Activated CD4-positive, alpha-beta memory T cell treated with anti-CD3 and anti-CD28 coated beads, Interleukin-2, amount 10 ng/mL, durations not matched to agents 7 days and 5 days (primary cell): ENCODE results near the gene LECT2. TPM values are rescaled to one million over a fixed set of nuclear protein-coding genes. Genes with fewer than 3 reads are reported as not detected.
A peak's percentile ranks its signal among the peaks of the same experiment; 100 is the strongest.

Experiments used
- CTCF ChIA-PET: fragments of 350-600 bp; sonication (Branson Sonifier 250); formaldehyde crosslinking; loops from one replicate; lab custom pipeline; 2021; ENCODE audit warnings: antibody characterized with exemption, inconsistent platforms; lab: Charles Lee
- POLR2A ChIA-PET: fragments of 350-600 bp; sonication (Branson Sonifier 250); formaldehyde crosslinking; loops from one replicate; lab custom pipeline; 2021; ENCODE audit warnings: antibody characterized with exemption; lab: Charles Lee
- DNase-seq: peaks from one replicate; pipeline ENCODE4 v3.0.0-alpha.2; 2020
- H3K27ac Mint-ChIP-seq: one replicate; pipeline ENCODE4 v1.8.0; 2021; ENCODE audit warnings: mild to moderate bottlenecking, mixed read lengths
- H3K27me3 Mint-ChIP-seq: one replicate; pipeline ENCODE4 v1.8.0; 2021; ENCODE audit warnings: mixed read lengths
- H3K36me3 Mint-ChIP-seq: one replicate; pipeline ENCODE4 v1.8.0; 2021; ENCODE audit warnings: low read depth, mixed read lengths
- H3K4me1 Mint-ChIP-seq: one replicate; pipeline ENCODE4 v1.8.0; 2021; ENCODE audit warnings: mixed read lengths
- H3K4me3 Mint-ChIP-seq: one replicate; pipeline ENCODE4 v1.8.0; 2021; ENCODE audit warnings: mild to moderate bottlenecking, mixed read lengths
- H3K9me3 Mint-ChIP-seq: one replicate; pipeline ENCODE4 v1.8.0; 2021; ENCODE audit warnings: mixed read lengths
- total RNA-seq, 2 experiments: library from RNA; stranded (reverse); gene quantifications; one replicate each; pipeline ENCODE4 v1.2.3, GENCODE V29; 2021

LECT2 gene
- total RNA-seq, 2 experiments from 2014 or later = not detected

- Mint-ChIP-seq H3K9me3 (no peaks in the 10 kb centered on the region), H3K4me3 (no peak overlapping the region), H3K27ac (no peak overlapping the region), H3K4me1 (no peaks in the 10 kb centered on the region), H3K36me3 (no peaks in the 10 kb centered on the region), H3K27me3 (peaks cover 7% of the 10 kb centered on the region)
- ChIA-PET POLR2A (no interaction called here), CTCF (no interaction called here)
- no peak for DNase-seq
Observed at GRCh38 chr5:135990528-135991255, 35.9 kb upstream of the LECT2 start.

- no peaks in the 10 kb centered on the region for H3K36me3 Mint-ChIP-seq
Observed at GRCh38 chr5:135989686-135990085, 34.9 kb upstream of the LECT2 start.

DNA sequence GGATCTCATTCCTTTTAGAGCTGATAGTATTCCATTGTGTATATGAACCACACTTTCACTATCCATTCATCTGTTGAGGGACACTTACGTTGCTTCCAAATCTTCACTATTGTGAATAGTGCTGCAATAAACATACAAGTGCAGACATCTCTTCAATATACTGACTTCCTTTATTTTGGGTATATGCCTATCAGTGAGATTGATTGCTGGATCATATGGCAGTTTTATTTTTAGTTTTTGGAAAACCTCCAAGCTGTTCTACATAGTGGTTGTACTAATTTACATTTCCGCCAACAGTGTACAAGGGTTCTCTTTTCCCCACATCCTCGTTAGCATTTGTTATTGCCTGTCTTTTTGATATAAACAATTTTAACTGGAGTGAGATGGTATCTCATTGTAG lies 33.8 kb upstream of the LECT2 start:
- peaks cover 4% of the 10 kb centered on the region for H3K27me3 Mint-ChIP-seq
- CTCF ChIA-PET = no interaction called here
- no peaks in the 10 kb centered on the region for H3K4me1 Mint-ChIP-seq
- no peak overlapping the region for H3K4me3 Mint-ChIP-seq
- H3K27ac Mint-ChIP-seq = no peak overlapping the region
- POLR2A ChIA-PET = no interaction called here
- no peaks in the 10 kb centered on the region for H3K36me3 Mint-ChIP-seq
- no peak for DNase-seq
- H3K9me3 Mint-ChIP-seq = no peaks in the 10 kb centered on the region

More at GRCh38 chr5:135989686-135990085, 34.9 kb upstream of the LECT2 start:
- Mint-ChIP-seq H3K9me3 (no peaks in the 10 kb centered on the region), H3K27me3 (peaks cover 4% of the 10 kb centered on the region), H3K4me3 (no peak overlapping the region), H3K27ac (no peak overlapping the region), H3K4me1 (no peaks in the 10 kb centered on the region)
- ChIA-PET CTCF (no interaction called here), POLR2A (no interaction called here)
- DNase-seq = no peak

DNA sequence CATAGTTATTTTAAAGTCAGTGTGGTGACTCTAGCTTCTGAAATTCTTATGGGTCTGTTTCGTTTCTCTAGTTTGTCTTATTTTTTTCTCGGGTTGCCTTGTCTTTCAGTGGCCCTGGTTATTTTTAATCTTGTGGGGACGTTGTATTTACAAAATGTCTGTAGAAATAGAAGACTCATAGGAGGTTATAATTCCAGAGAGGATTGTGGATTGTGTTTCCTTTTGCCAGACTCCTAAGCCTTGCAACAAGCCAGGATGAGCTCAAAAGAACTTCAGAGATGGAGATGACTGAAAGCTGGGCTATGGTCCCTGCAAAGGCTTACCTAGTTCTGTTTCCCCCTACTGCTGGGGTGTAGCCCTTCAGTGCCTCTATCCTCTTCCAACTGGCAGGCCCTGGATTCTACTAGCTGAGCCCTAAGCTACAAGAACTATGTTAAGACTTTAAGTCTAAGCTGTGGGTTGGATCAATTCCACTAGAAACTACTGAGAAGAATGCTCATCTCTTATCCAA lies 32.2 kb upstream of the LECT2 start:
- Mint-ChIP-seq H3K36me3 (no peaks in the 10 kb centered on the region), H3K4me1 (no peaks in the 10 kb centered on the region), H3K27me3 (peaks cover 4% of the 10 kb centered on the region), H3K4me3 (no peak overlapping the region), H3K9me3 (no peaks in the 10 kb centered on the region), H3K27ac (no peak overlapping the region)
- CTCF ChIA-PET = interaction anchor here (1.0 to 2.2 kb wide), 4 partner anchors 9 to 95 kb away, joined by 3 to 9 read pairs (median 4); no protein-coding TSS in a partner anchor
- POLR2A ChIA-PET = no interaction called here
- DNase-seq = no peak

DNA sequence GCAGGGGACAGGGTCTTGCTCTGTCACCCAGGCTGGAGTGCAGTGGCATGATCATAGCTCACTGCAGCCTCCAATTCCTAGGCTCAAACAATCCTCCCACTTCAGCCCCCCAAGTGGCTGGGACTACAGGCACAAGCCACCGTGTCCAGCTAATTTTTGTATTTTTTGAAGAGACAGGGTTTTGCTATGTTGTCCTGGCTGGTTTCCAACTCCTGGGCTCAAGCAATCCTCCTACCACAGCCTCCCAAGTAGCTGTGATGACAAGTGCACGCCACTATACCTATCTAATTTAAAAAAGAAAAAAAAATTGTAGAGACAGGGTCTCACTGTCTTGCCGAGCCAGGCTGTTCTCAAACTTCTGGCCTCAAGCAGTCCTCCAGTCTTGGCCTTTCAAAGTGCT lies 31.6 kb upstream of the LECT2 start:
- Mint-ChIP-seq H3K36me3 (no peaks in the 10 kb centered on the region), H3K4me3 (no peak overlapping the region), H3K27me3 (peaks cover 4% of the 10 kb centered on the region), H3K4me1 (no peaks in the 10 kb centered on the region), H3K27ac (no peak overlapping the region), H3K9me3 (no peaks in the 10 kb centered on the region)
- CTCF ChIA-PET = interaction anchor here (1.0 to 2.2 kb wide), 3 partner anchors 9 to 96 kb away, joined by 3 to 9 read pairs (median 3); no protein-coding TSS in a partner anchor
- POLR2A ChIA-PET = no interaction called here
- DNase-seq = no peak

GRCh38 chr5:135985951-135986350 lies 31.2 kb upstream of the LECT2 start:
- Mint-ChIP-seq H3K4me3 (no peak overlapping the region), H3K27ac (no peak overlapping the region), H3K36me3 (no peaks in the 10 kb centered on the region), H3K27me3 (peaks cover 4% of the 10 kb centered on the region), H3K4me1 (no peaks in the 10 kb centered on the region), H3K9me3 (no peaks in the 10 kb centered on the region)
- ChIA-PET POLR2A (no interaction called here), CTCF (interaction anchor here (1.0 to 2.2 kb wide), 2 partner anchors 8 to 96 kb away, joined by 3 to 9 read pairs; no protein-coding TSS in a partner anchor)
- no peak for DNase-seq

DNA sequence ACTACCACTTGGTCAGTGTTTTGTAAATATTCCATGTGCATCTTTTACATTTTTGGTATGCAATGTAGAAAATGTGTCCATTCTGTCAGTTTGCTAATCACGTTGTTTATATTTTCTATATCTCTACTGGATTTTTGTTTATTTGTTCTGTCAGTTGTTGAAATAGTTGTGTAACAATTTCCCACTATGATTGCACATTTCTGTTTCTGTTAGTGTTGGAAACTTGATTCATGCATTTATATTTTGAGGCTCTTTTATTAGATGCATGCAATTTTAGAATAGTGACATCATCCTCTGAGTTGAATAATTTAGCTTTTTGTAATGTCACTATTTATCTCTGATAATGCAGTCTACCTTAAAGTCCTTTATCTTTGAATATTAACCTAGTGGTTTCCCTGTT lies 25.8 kb upstream of the LECT2 start:
- Mint-ChIP-seq H3K4me1 (no peaks in the 10 kb centered on the region), H3K27ac (no peak overlapping the region), H3K4me3 (no peak overlapping the region), H3K36me3 (no peaks in the 10 kb centered on the region), H3K9me3 (no peaks in the 10 kb centered on the region), H3K27me3 (peaks cover 22% of the 10 kb centered on the region)
- DNase-seq = no peak
- ChIA-PET CTCF (no interaction called here), POLR2A (no interaction called here)

DNA sequence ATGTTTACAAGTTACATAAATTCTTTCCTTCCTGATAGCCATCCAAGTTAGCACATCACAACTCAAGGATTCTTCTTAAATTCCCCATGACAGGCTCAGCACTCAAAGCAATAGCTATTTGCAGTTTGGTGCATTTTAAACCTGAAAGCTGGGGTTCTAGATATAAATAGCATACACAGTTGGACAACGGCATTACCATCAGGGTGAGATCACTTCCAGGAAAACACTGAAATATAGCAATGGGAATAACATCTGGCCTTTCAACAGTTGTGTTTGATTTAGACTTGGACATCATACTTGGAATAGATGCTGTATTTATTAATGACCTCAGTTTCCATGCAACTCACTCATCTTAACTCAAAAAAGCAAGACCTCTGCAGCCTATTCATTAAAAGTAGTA lies 24.7 kb upstream of the LECT2 start:
- H3K4me1 Mint-ChIP-seq = no peaks in the 10 kb centered on the region
- no peak for DNase-seq
- H3K27me3 Mint-ChIP-seq = peaks cover 24% of the 10 kb centered on the region
- POLR2A ChIA-PET = no interaction called here
- H3K27ac Mint-ChIP-seq = no peak overlapping the region
- H3K4me3 Mint-ChIP-seq = no peak overlapping the region
- no peaks in the 10 kb centered on the region for H3K36me3 Mint-ChIP-seq
- CTCF ChIA-PET = no interaction called here
- no peaks in the 10 kb centered on the region for H3K9me3 Mint-ChIP-seq

- Mint-ChIP-seq H3K9me3 (no peaks in the 10 kb centered on the region), H3K4me1 (no peaks in the 10 kb centered on the region), H3K27ac (no peak overlapping the region), H3K36me3 (no peaks in the 10 kb centered on the region), H3K27me3 (peaks cover 25% of the 10 kb centered on the region), H3K4me3 (no peak overlapping the region)
- ChIA-PET POLR2A (no interaction called here), CTCF (interaction anchor here (2.1 kb wide), 1 partner anchor 8 kb away, joined by 9 read pairs; no protein-coding TSS in a partner anchor)
- DNase-seq = no peak
Observed at GRCh38 chr5:135978993-135979392, 24.2 kb upstream of the LECT2 start.

- Mint-ChIP-seq H3K4me1 (no peaks in the 10 kb centered on the region), H3K9me3 (no peaks in the 10 kb centered on the region), H3K27ac (no peak overlapping the region), H3K36me3 (no peaks in the 10 kb centered on the region), H3K4me3 (no peak overlapping the region), H3K27me3 (peaks cover 32% of the 10 kb centered on the region)
- CTCF ChIA-PET = interaction anchor here (1.1 to 2.1 kb wide), 3 partner anchors 9 to 85 kb away, joined by 3 to 9 read pairs (median 4); no protein-coding TSS in a partner anchor
- no peak for DNase-seq
- POLR2A ChIA-PET = interaction anchor here (1.1 kb wide), 1 partner anchor 14 kb away, joined by 3 read pairs; no protein-coding TSS in a partner anchor
Observed at GRCh38 chr5:135978212-135978631, 23.4 kb upstream of the LECT2 start.

DNA sequence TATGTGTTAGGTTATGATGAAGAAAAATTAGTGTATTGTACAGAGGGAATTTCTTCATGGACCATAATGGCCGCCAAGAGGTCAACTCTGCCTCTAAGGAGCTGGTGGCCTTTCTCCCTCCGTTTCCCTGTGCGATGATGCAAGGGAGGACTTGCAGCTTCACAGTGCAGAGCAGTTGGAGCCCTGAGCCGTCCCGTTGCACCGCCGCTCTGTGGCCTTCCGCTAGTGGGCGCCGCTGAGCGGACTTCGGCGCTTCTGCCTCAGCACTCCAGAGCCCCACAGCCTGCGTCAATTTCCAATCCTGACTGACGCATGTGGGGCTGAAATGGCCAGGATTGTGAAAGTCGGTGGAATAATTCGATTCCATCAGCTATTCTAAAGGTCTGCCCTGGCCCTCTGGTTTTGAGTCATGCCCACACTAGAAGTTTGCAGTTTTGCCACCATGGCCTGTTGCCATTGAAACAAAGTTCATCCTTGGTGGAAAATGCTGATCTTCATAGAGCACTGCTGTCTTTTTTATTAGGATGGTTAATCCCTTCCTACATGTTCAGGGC lies 22.7 kb upstream of the LECT2 start:
- POLR2A ChIA-PET = interaction anchor here (1.1 kb wide), 1 partner anchor 13 kb away, joined by 3 read pairs; no protein-coding TSS in a partner anchor
- H3K9me3 Mint-ChIP-seq = no peaks in the 10 kb centered on the region
- no peak overlapping the region for H3K4me3 Mint-ChIP-seq
- no peak overlapping the region for H3K27ac Mint-ChIP-seq
- DNase-seq = peak; percentile 57
- no peaks in the 10 kb centered on the region for H3K4me1 Mint-ChIP-seq
- CTCF ChIA-PET = interaction anchor here (1.1 to 2.1 kb wide), 4 partner anchors 9 to 105 kb away, joined by 3 to 9 read pairs (median 4); no protein-coding TSS in a partner anchor
- no peaks in the 10 kb centered on the region for H3K36me3 Mint-ChIP-seq
- H3K27me3 Mint-ChIP-seq = peaks cover 35% of the 10 kb centered on the region

DNA sequence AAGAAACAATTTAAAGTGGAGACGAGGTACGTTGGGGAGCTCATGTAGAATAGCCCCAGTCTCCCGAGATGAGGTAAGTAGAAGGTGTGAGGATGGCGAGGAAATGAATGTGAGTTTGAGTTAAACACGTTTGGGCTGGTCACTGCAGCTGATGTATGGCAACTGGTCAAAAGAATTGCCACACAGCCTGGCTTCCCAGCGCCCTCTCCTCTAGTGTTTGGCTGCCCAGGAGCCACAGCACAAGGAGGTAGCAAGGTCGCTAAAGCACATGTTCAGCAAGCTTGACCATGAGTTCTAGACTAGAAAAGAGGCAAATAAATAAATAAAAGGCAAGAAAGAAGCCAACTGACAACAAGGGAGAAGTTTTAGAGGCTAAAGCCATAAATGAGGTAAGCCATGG lies 21.4 kb upstream of the LECT2 start:
- no peaks in the 10 kb centered on the region for H3K36me3 Mint-ChIP-seq
- ChIA-PET POLR2A (no interaction called here), CTCF (no interaction called here)
- H3K4me1 Mint-ChIP-seq = no peaks in the 10 kb centered on the region
- DNase-seq = no peak
- H3K4me3 Mint-ChIP-seq = no peak overlapping the region
- no peak overlapping the region for H3K27ac Mint-ChIP-seq
- peaks cover 35% of the 10 kb centered on the region for H3K27me3 Mint-ChIP-seq
- H3K9me3 Mint-ChIP-seq = no peaks in the 10 kb centered on the region

GRCh38 chr5:135975122-135975521 lies 20.3 kb upstream of the LECT2 start:
- Mint-ChIP-seq H3K27ac (no peak overlapping the region), H3K9me3 (no peaks in the 10 kb centered on the region), H3K4me3 (no peak overlapping the region), H3K27me3 (peaks cover 40% of the 10 kb centered on the region), H3K36me3 (no peaks in the 10 kb centered on the region), H3K4me1 (no peaks in the 10 kb centered on the region)
- no peak for DNase-seq
- ChIA-PET CTCF (no interaction called here), POLR2A (no interaction called here)
